GM23338 (cell line): ENCODE measurements around the gene TARS1. TPM values are rescaled to one million over a fixed set of nuclear protein-coding genes. Genes with fewer than 3 reads are reported as not detected.

Experiments used
- ATAC-seq: fragments of 200-7000 bp; cut with Tn5 transposase; 3 replicates; pipeline ENCODE4 v1.9.1; 2020
- DNase-seq: peaks from one replicate; pipeline ENCODE4 v3.0.0-alpha.2; 2015; ENCODE audit warnings: low spot score
- H2AFZ ChIP-seq: fragments of 200-600 bp; sonication (generic); 2 replicates; pipeline ENCODE4 v1.8.0; 2016; ENCODE audit warnings: antibody characterized with exemption, mild to moderate bottlenecking, moderate library complexity
- H3F3A ChIP-seq: fragments of 200-600 bp; sonication (generic); replicated peaks from 2 replicates; pipeline ENCODE4 v1.8.0; 2017; ENCODE audit warnings: antibody characterized with exemption, mixed run types, low read depth
- H3K27ac ChIP-seq: fragments of 200-600 bp; sonication (generic); 2 replicates; pipeline ENCODE4 v1.6.1; 2016; ENCODE audit warnings: low read depth
- H3K27me3 ChIP-seq: fragments of 200-600 bp; sonication (generic); 2 replicates; pipeline ENCODE4 v1.8.0; 2016; ENCODE audit warnings: mild to moderate bottlenecking, mixed run types, moderate library complexity; ENCODE audit not compliant: insufficient read depth
- H3K36me3 ChIP-seq: fragments of 200-600 bp; sonication (generic); 2 replicates; pipeline ENCODE4 v1.8.0; 2016; ENCODE audit warnings: mild to moderate bottlenecking; ENCODE audit not compliant: insufficient read depth
- H3K4me1 ChIP-seq: fragments of 200-600 bp; sonication (generic); 2 replicates; pipeline ENCODE4 v1.8.0; 2016; ENCODE audit warnings: mild to moderate bottlenecking, moderate library complexity; ENCODE audit not compliant: insufficient read depth
- H3K4me2 ChIP-seq: fragments of 200-600 bp; sonication (generic); 2 replicates; pipeline ENCODE4 v1.7.1; 2017; ENCODE audit warnings: mixed run types
- H3K4me3 ChIP-seq: fragments of 200-600 bp; sonication (generic); 2 replicates; pipeline ENCODE4 v1.6.1; 2016; ENCODE audit warnings: mixed run types
- H3K79me2 ChIP-seq: fragments of 200-600 bp; sonication (generic); replicated peaks from 2 replicates; pipeline ENCODE4 v1.8.0; 2017; ENCODE audit warnings: mild to moderate bottlenecking; ENCODE audit not compliant: insufficient read depth
- H3K9me2 ChIP-seq: fragments of 200-600 bp; sonication (generic); 2 replicates; pipeline ENCODE4 v1.8.0; 2017; ENCODE audit not compliant: insufficient read depth
- H4K20me1 ChIP-seq: fragments of 200-600 bp; sonication (generic); replicated peaks from 2 replicates; pipeline ENCODE4 v1.8.0; 2017; ENCODE audit warnings: mild to moderate bottlenecking; ENCODE audit not compliant: insufficient read depth
- H3K27ac Mint-ChIP-seq: 2 replicates; pipeline ENCODE4 v1.8.0; 2020; ENCODE audit warnings: inconsistent platforms, mild to moderate bottlenecking, moderate library complexity, mixed read lengths
- H3K27me3 Mint-ChIP-seq: 3 replicates; pipeline ENCODE4 v1.8.0; 2022; ENCODE audit warnings: low read depth, mild to moderate bottlenecking, moderate library complexity, mixed read lengths, inconsistent platforms; ENCODE audit not compliant: insufficient read depth, poor library complexity
- H3K36me3 Mint-ChIP-seq: 3 replicates; pipeline ENCODE4 v1.8.0; 2021; ENCODE audit warnings: low read depth, mild to moderate bottlenecking, inconsistent platforms, moderate library complexity, mixed read lengths
- H3K4me1 Mint-ChIP-seq: 3 replicates; pipeline ENCODE4 v1.8.0; 2020; ENCODE audit warnings: mild to moderate bottlenecking, inconsistent platforms, mixed read lengths
- H3K4me3 Mint-ChIP-seq: 3 replicates; pipeline ENCODE4 v1.8.0; 2021; ENCODE audit warnings: moderate library complexity, mild to moderate bottlenecking, inconsistent platforms, mixed read lengths
- H3K9me3 Mint-ChIP-seq: 3 replicates; pipeline ENCODE4 v1.8.0; 2020; ENCODE audit warnings: moderate library complexity, mild to moderate bottlenecking, inconsistent platforms, mixed read lengths
- polyA plus RNA-seq: library from polyadenylated mRNA; unstranded; fragments of >200 nt; fragmentation: Nextera tagmentation; extraction: Ambion mirVana; gene quantifications from 2 replicates; pipeline ENCODE4 v1.2.1, GENCODE V29; 2016
- total RNA-seq: library from RNA; depleted of rRNA; stranded (reverse); fragments of >200 nt; shearing (Covaris generic); gene quantifications from 2 replicates; pipeline ENCODE4 v1.2.3, GENCODE V29; 2014
- TF ChIP-seq, protein P1 (sequence below), 2 experiments: fragments of 200-600 bp in 1 of 2; sonication (generic) in 1 of 2; conservative IDR thresholded peaks; 2 replicates each; pipeline versions ENCODE4 v1.5.1 to v1.6.1; 2016 to 2017; ENCODE audit warnings: antibody characterized with exemption in 2 of 2, low read depth in 2 of 2, mild to moderate bottlenecking in 2 of 2, moderate library complexity in 1 of 2
- TF ChIP-seq, protein P2 (sequence below): fragments of 250-450 bp; sonication (Bioruptor Pico); IDR thresholded peaks from 2 replicates; pipeline ENCODE4 v1.5.0; 2020; ENCODE audit warnings: mild to moderate bottlenecking, moderate library complexity

TARS1 gene
- total and polyA plus RNA-seq, 2 experiments from 2014 or later: 458 to 473 TPM

DNA sequence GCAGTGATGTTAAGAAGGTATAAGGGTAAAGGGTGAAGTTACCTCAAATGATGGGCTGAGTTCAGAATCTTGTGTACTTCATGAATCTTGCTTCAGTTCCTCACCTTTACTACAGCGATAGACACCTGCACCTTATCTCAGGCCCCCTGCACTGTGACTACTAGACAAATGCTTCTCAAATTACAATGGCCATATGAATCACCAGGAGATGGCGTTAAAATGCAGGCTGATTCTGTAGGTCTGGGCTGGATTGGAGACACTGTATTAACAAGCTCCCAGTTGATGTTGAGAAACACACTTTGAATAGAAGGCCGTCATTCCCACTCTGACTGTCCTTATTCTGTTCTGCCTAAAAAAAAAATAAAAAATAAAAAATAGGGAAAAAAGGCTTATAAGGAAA lies 29.8 kb downstream of the TARS1 start:
- H3K4me3 Mint-ChIP-seq: no peak overlapping the region
- H3K9me2 ChIP-seq: no peaks in the 10 kb centered on the region; the same call in 1 of the 2 replicates
- H3K4me1 Mint-ChIP-seq: peaks cover 26% of the 10 kb centered on the region
- H3K27me3 ChIP-seq: no peaks in the 10 kb centered on the region
- peaks cover 84% of the 10 kb centered on the region for H3K36me3 ChIP-seq
- H3K27ac ChIP-seq: peak overlapping the region; percentile 48; the same call in 1 of the 2 replicates
- H3K4me3 ChIP-seq: no peak overlapping the region
- H3K79me2 ChIP-seq: peaks cover 22% of the 10 kb centered on the region
- H3K36me3 Mint-ChIP-seq: peaks cover 100% of the 10 kb centered on the region
- H2AFZ ChIP-seq: no peak overlapping the region
- no peak overlapping the region for H3K27ac Mint-ChIP-seq
- peaks cover 10% of the 10 kb centered on the region for H3F3A ChIP-seq
- DNase-seq (no peak), ATAC-seq (peak; percentile 19; the same call in 1 of the 3 replicates)
- H3K4me1 ChIP-seq: peaks cover 10% of the 10 kb centered on the region
- peaks cover 20% of the 10 kb centered on the region; the same call in 2 of the 3 replicates for H3K9me3 Mint-ChIP-seq
- peaks cover 2% of the 10 kb centered on the region for H3K27me3 Mint-ChIP-seq
- H4K20me1 ChIP-seq: peaks cover 28% of the 10 kb centered on the region
- no peak overlapping the region for H3K4me2 ChIP-seq
- TF ChIP-seq, protein P1, sequence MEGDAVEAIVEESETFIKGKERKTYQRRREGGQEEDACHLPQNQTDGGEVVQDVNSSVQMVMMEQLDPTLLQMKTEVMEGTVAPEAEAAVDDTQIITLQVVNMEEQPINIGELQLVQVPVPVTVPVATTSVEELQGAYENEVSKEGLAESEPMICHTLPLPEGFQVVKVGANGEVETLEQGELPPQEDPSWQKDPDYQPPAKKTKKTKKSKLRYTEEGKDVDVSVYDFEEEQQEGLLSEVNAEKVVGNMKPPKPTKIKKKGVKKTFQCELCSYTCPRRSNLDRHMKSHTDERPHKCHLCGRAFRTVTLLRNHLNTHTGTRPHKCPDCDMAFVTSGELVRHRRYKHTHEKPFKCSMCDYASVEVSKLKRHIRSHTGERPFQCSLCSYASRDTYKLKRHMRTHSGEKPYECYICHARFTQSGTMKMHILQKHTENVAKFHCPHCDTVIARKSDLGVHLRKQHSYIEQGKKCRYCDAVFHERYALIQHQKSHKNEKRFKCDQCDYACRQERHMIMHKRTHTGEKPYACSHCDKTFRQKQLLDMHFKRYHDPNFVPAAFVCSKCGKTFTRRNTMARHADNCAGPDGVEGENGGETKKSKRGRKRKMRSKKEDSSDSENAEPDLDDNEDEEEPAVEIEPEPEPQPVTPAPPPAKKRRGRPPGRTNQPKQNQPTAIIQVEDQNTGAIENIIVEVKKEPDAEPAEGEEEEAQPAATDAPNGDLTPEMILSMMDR (conservative IDR thresholded peaks at IDR 0.05; ENCODE audit: low read depth in 2 of 2): peak; percentile 21 to 43
- TF ChIP-seq, protein P2, sequence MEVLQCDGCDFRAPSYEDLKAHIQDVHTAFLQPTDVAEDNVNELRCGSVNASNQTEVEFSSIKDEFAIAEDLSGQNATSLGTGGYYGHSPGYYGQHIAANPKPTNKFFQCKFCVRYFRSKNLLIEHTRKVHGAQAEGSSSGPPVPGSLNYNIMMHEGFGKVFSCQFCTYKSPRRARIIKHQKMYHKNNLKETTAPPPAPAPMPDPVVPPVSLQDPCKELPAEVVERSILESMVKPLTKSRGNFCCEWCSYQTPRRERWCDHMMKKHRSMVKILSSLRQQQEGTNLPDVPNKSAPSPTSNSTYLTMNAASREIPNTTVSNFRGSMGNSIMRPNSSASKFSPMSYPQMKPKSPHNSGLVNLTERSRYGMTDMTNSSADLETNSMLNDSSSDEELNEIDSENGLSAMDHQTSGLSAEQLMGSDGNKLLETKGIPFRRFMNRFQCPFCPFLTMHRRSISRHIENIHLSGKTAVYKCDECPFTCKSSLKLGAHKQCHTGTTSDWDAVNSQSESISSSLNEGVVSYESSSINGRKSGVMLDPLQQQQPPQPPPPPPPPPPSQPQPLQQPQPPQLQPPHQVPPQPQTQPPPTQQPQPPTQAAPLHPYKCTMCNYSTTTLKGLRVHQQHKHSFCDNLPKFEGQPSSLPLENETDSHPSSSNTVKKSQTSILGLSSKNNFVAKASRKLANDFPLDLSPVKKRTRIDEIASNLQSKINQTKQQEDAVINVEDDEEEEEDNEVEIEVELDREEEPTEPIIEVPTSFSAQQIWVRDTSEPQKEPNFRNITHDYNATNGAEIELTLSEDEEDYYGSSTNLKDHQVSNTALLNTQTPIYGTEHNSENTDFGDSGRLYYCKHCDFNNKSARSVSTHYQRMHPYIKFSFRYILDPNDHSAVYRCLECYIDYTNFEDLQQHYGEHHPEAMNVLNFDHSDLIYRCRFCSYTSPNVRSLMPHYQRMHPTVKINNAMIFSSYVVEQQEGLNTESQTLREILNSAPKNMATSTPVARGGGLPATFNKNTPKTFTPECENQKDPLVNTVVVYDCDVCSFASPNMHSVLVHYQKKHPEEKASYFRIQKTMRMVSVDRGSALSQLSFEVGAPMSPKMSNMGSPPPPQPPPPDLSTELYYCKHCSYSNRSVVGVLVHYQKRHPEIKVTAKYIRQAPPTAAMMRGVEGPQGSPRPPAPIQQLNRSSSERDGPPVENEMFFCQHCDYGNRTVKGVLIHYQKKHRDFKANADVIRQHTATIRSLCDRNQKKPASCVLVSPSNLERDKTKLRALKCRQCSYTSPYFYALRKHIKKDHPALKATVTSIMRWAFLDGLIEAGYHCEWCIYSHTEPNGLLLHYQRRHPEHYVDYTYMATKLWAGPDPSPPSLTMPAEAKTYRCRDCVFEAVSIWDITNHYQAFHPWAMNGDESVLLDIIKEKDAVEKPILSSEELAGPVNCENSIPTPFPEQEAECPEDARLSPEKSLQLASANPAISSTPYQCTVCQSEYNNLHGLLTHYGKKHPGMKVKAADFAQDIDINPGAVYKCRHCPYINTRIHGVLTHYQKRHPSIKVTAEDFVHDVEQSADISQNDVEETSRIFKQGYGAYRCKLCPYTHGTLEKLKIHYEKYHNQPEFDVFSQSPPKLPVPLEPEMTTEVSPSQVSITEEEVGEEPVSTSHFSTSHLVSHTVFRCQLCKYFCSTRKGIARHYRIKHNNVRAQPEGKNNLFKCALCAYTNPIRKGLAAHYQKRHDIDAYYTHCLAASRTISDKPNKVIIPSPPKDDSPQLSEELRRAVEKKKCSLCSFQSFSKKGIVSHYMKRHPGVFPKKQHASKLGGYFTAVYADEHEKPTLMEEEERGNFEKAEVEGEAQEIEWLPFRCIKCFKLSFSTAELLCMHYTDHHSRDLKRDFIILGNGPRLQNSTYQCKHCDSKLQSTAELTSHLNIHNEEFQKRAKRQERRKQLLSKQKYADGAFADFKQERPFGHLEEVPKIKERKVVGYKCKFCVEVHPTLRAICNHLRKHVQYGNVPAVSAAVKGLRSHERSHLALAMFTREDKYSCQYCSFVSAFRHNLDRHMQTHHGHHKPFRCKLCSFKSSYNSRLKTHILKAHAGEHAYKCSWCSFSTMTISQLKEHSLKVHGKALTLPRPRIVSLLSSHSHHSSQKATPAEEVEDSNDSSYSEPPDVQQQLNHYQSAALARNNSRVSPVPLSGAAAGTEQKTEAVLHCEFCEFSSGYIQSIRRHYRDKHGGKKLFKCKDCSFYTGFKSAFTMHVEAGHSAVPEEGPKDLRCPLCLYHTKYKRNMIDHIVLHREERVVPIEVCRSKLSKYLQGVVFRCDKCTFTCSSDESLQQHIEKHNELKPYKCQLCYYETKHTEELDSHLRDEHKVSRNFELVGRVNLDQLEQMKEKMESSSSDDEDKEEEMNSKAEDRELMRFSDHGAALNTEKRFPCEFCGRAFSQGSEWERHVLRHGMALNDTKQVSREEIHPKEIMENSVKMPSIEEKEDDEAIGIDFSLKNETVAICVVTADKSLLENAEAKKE (CRISPR knock-in tag): no peak
